MM.1S (cell line): ENCODE results near the gene COX20.

Experiments
- DNase-seq: peaks from one replicate; pipeline ENCODE4 v3.0.0-alpha.2; 2015
- H2AFZ ChIP-seq: fragments of 300-600 bp; sonication (generic); 2 replicates; pipeline ENCODE4 v1.6.0; 2016; ENCODE audit warnings: antibody characterized with exemption, low read length
- H3F3A ChIP-seq: fragments of 300-600 bp; sonication (generic); 2 replicates; pipeline ENCODE4 v1.6.1; 2016; ENCODE audit warnings: mild to moderate bottlenecking, antibody characterized with exemption, low read length, moderate library complexity, mixed read lengths; ENCODE audit not compliant: insufficient read depth
- H3K27ac ChIP-seq: fragments of 300-600 bp; sonication (generic); 2 replicates; pipeline ENCODE4 v1.5.1; 2016; ENCODE audit warnings: mild to moderate bottlenecking, low read length
- H3K27me3 ChIP-seq: fragments of 300-600 bp; sonication (generic); replicated peaks from 2 replicates; pipeline ENCODE4 v1.6.0; 2016; ENCODE audit warnings: low read length; ENCODE audit not compliant: insufficient read depth
- H3K36me3 ChIP-seq: fragments of 300-600 bp; sonication (generic); replicated peaks from 2 replicates; pipeline ENCODE4 v1.6.1; 2016; ENCODE audit warnings: mild to moderate bottlenecking, low read length, mixed read lengths; ENCODE audit not compliant: insufficient read depth
- H3K4me1 ChIP-seq: fragments of 300-600 bp; sonication (generic); 2 replicates; pipeline ENCODE4 v1.6.1; 2016; ENCODE audit warnings: low read length, mixed read lengths
- H3K4me2 ChIP-seq: fragments of 300-600 bp; sonication (generic); 2 replicates; pipeline ENCODE4 v1.6.0; 2016; ENCODE audit warnings: low read depth, low read length
- H3K4me3 ChIP-seq: fragments of 300-600 bp; sonication (generic); 2 replicates; pipeline ENCODE4 v1.5.1; 2016; ENCODE audit warnings: low read length, mixed read lengths
- H3K79me2 ChIP-seq: fragments of 300-600 bp; sonication (generic); 2 replicates; pipeline ENCODE4 v1.6.1; 2016; ENCODE audit warnings: mixed run types, low read length, mixed read lengths
- H3K9ac ChIP-seq: fragments of 300-600 bp; sonication (generic); 2 replicates; pipeline ENCODE4 v1.6.1; 2016; ENCODE audit warnings: low read length, mixed read lengths
- H3K9me2 ChIP-seq: fragments of 300-600 bp; sonication (generic); replicated peaks from 2 replicates; pipeline ENCODE4 v1.6.1; 2016; ENCODE audit warnings: mild to moderate bottlenecking, low read length, mixed read lengths; ENCODE audit not compliant: insufficient read depth
- H3K9me3 ChIP-seq: fragments of 300-600 bp; sonication (generic); replicated peaks from 2 replicates; pipeline ENCODE4 v1.6.1; 2016; ENCODE audit warnings: mild to moderate bottlenecking, low read length, mixed read lengths; ENCODE audit not compliant: insufficient read depth
- H4K20me1 ChIP-seq: fragments of 300-600 bp; sonication (generic); 2 replicates; pipeline ENCODE4 v1.6.1; 2016; ENCODE audit warnings: mild to moderate bottlenecking, low read length, moderate library complexity, mixed read lengths; ENCODE audit not compliant: insufficient read depth
- CTCF ChIP-seq: fragments of 300-600 bp; sonication (generic); IDR thresholded peaks from 2 replicates; pipeline ENCODE4 v1.5.1; 2016; ENCODE audit warnings: antibody characterized with exemption, low read length, mixed read lengths
- EZH2 ChIP-seq: fragments of 300-600 bp; sonication (generic); optimal IDR thresholded peaks from 2 replicates; pipeline ENCODE3; 2017; ENCODE audit warnings: low read depth, mild to moderate bottlenecking, antibody characterized with exemption, low read length, mixed read lengths
- EZH2phosphoT487 ChIP-seq: fragments of 300-600 bp; sonication (generic); IDR thresholded peaks from 2 replicates; pipeline ENCODE4 v1.6.1; 2018; ENCODE audit warnings: antibody characterized with exemption, low read length

COX20 gene

GRCh38 chr1:244866355-244866754 lies 30.9 kb downstream of the COX20 start:
- no peak for DNase-seq
- Histone ChIP-seq H3K9me2 (no peaks in the 10 kb centered on the region), H3K9ac (no peak overlapping the region), H3K4me2 (no peak overlapping the region), H2AFZ (no peak overlapping the region), H3K4me3 (no peak overlapping the region), H3K27me3 (no peaks in the 10 kb centered on the region), H4K20me1 (peaks cover 15% of the 10 kb centered on the region), H3K79me2 (peaks cover 30% of the 10 kb centered on the region), H3K36me3 (peaks cover 1% of the 10 kb centered on the region; the same call in 1 of the 2 replicates), H3K9me3 (no peaks in the 10 kb centered on the region), H3K4me1 (no peaks in the 10 kb centered on the region), H3F3A (peaks cover 21% of the 10 kb centered on the region), H3K27ac (no peak overlapping the region)
- no peak for TF ChIP-seq EZH2
- TF ChIP-seq EZH2phosphoT487, result no peak
- TF ChIP-seq CTCF, result no peak

- Histone ChIP-seq H4K20me1 (no peaks in the 10 kb centered on the region), H3K4me2 (no peak overlapping the region)
These were observed 33.3 kb downstream of the COX20 start for GRCh38 chr1:244868484-244869363.

GRCh38 chr1:244869364-244869827 lies 33.9 kb downstream of the COX20 start:
- no peaks in the 10 kb centered on the region for H3K9me3 ChIP-seq
- H2AFZ ChIP-seq, result no peak overlapping the region
- H3F3A ChIP-seq, result peaks cover 6% of the 10 kb centered on the region; the same call in 1 of the 2 replicates
- no peaks in the 10 kb centered on the region for H3K27me3 ChIP-seq
- TF ChIP-seq CTCF, result no peak
- TF ChIP-seq EZH2phosphoT487, result no peak
- no peak for TF ChIP-seq EZH2
- H3K79me2 ChIP-seq, result peaks cover 3% of the 10 kb centered on the region; the same call in 1 of the 2 replicates
- H3K4me3 ChIP-seq, result no peak overlapping the region
- no peaks in the 10 kb centered on the region for H4K20me1 ChIP-seq
- no peak overlapping the region for H3K9ac ChIP-seq
- no peaks in the 10 kb centered on the region for H3K4me1 ChIP-seq
- H3K27ac ChIP-seq, result no peak overlapping the region
- H3K36me3 ChIP-seq, result no peaks in the 10 kb centered on the region
- no peak for DNase-seq
- no peak overlapping the region for H3K4me2 ChIP-seq
- H3K9me2 ChIP-seq, result no peaks in the 10 kb centered on the region

More at GRCh38 chr1:244868484-244869363, 33.3 kb downstream of the COX20 start:
- H3K9me3 ChIP-seq, result no peaks in the 10 kb centered on the region
- H3K27me3 ChIP-seq, result no peaks in the 10 kb centered on the region
- peaks cover 11% of the 10 kb centered on the region for H3F3A ChIP-seq
- no peak overlapping the region for H2AFZ ChIP-seq
- no peaks in the 10 kb centered on the region for H3K9me2 ChIP-seq
- H3K79me2 ChIP-seq, result peaks cover 9% of the 10 kb centered on the region
- H3K4me1 ChIP-seq, result no peaks in the 10 kb centered on the region
- DNase-seq, result no peak
- no peak overlapping the region for H3K27ac ChIP-seq
- H3K9ac ChIP-seq, result no peak overlapping the region
- no peak for TF ChIP-seq CTCF
- TF ChIP-seq EZH2, result no peak
- TF ChIP-seq EZH2phosphoT487, result no peak
- H3K36me3 ChIP-seq, result no peaks in the 10 kb centered on the region
- no peak overlapping the region for H3K4me3 ChIP-seq
